Measurements from ENCODE around the gene WWC2.

The WWC2 gene

GRCh38 chr4:183360161-183360919 is 261.3 kb downstream of the WWC2 start:
- Histone ChIP-seq H3K27ac (no peak overlapping the region), H3K9ac (ENCODE audit: insufficient read length) (no peak overlapping the region), H3K9me3 (ENCODE audit: low read depth, low read length) (no peaks in the 10 kb centered on the region), H3K4me3 (no peak overlapping the region), H3K36me3 (ENCODE audit: insufficient read depth, low read length) (no peaks in the 10 kb centered on the region)
- DNase-seq (ENCODE audit: low read depth, low spot score) = no peak
- no peak for TF ChIP-seq FOXP2 (optimal IDR thresholded peaks at IDR 0.05; ENCODE audit: control extremely low read depth, extremely low read length, insufficient read depth)

- no peak for DNase-seq (ENCODE audit: low read depth, low spot score)
Measured at GRCh38 chr4:183362036-183362435, 263.0 kb downstream of the WWC2 start.

GRCh38 chr4:183362916-183363542 is 264.0 kb downstream of the WWC2 start:
- Histone ChIP-seq H3K36me3 (ENCODE audit: insufficient read depth, low read length) (no peaks in the 10 kb centered on the region), H3K9me3 (ENCODE audit: low read depth, low read length) (no peaks in the 10 kb centered on the region), H3K4me3 (no peak overlapping the region), H3K27ac (no peak overlapping the region), H3K9ac (ENCODE audit: insufficient read length) (no peak overlapping the region)
- TF ChIP-seq EZH2 (IDR thresholded peaks at IDR 0.05) (no peak), FOXP2 (optimal IDR thresholded peaks at IDR 0.05; ENCODE audit: control extremely low read depth, extremely low read length, insufficient read depth) (no peak), POLR2AphosphoS5 (IDR thresholded peaks at IDR 0.05; ENCODE audit: borderline replicate concordance, low read depth, low read length) (no peak)
- peak; percentile 0 for DNase-seq (ENCODE audit: low read depth, low spot score)

More at GRCh38 chr4:183362036-183362435, 263.0 kb downstream of the WWC2 start:
- TF ChIP-seq EZH2 (IDR thresholded peaks at IDR 0.05) = no peak
- Histone ChIP-seq H3K4me3 (no peak overlapping the region), H3K36me3 (ENCODE audit: insufficient read depth, low read length) (no peaks in the 10 kb centered on the region), H3K9me3 (ENCODE audit: low read depth, low read length) (no peaks in the 10 kb centered on the region), H3K27ac (no peak overlapping the region), H3K9ac (ENCODE audit: insufficient read length) (no peak overlapping the region)

GRCh38 chr4:183364025-183364424 is 265.0 kb downstream of the WWC2 start:
- H3K4me3 ChIP-seq = no peak overlapping the region
- no peak for DNase-seq (ENCODE audit: low read depth, low spot score)
- no peak for TF ChIP-seq EZH2 (IDR thresholded peaks at IDR 0.05)
- TF ChIP-seq POLR2AphosphoS5 (IDR thresholded peaks at IDR 0.05; ENCODE audit: borderline replicate concordance, low read depth, low read length) = no peak
- TF ChIP-seq FOXP2 (optimal IDR thresholded peaks at IDR 0.05; ENCODE audit: control extremely low read depth, extremely low read length, insufficient read depth) = no peak
- no peaks in the 10 kb centered on the region for H3K36me3 ChIP-seq (ENCODE audit: insufficient read depth, low read length)
- no peaks in the 10 kb centered on the region for H3K9me3 ChIP-seq (ENCODE audit: low read depth, low read length)
- no peak overlapping the region for H3K9ac ChIP-seq (ENCODE audit: insufficient read length)
- H3K27ac ChIP-seq = no peak overlapping the region

GRCh38 chr4:183366206-183366835 is 267.3 kb downstream of the WWC2 start:
- Histone ChIP-seq H3K4me3 (no peak overlapping the region), H3K36me3 (ENCODE audit: insufficient read depth, low read length) (no peaks in the 10 kb centered on the region), H3K27ac (no peak overlapping the region), H3K9ac (ENCODE audit: insufficient read length) (no peak overlapping the region), H3K9me3 (ENCODE audit: low read depth, low read length) (no peaks in the 10 kb centered on the region)
- no peak for TF ChIP-seq EZH2 (IDR thresholded peaks at IDR 0.05)
- TF ChIP-seq FOXP2 (optimal IDR thresholded peaks at IDR 0.05; ENCODE audit: control extremely low read depth, extremely low read length, insufficient read depth) = no peak
- TF ChIP-seq POLR2AphosphoS5 (IDR thresholded peaks at IDR 0.05; ENCODE audit: borderline replicate concordance, low read depth, low read length) = no peak
- DNase-seq (ENCODE audit: low read depth, low spot score) = no peak

- no peak for DNase-seq (ENCODE audit: low read depth, low spot score)
- Histone ChIP-seq H3K36me3 (ENCODE audit: insufficient read depth, low read length) (no peaks in the 10 kb centered on the region), H3K9ac (ENCODE audit: insufficient read length) (no peak overlapping the region), H3K9me3 (ENCODE audit: low read depth, low read length) (no peaks in the 10 kb centered on the region), H3K27ac (no peak overlapping the region), H3K4me3 (no peak overlapping the region)
- TF ChIP-seq FOXP2 (optimal IDR thresholded peaks at IDR 0.05; ENCODE audit: control extremely low read depth, extremely low read length, insufficient read depth) = no peak
- no peak for TF ChIP-seq POLR2AphosphoS5 (IDR thresholded peaks at IDR 0.05; ENCODE audit: borderline replicate concordance, low read depth, low read length)
- no peak for TF ChIP-seq EZH2 (IDR thresholded peaks at IDR 0.05)
Measured at GRCh38 chr4:183369073-183369472, 270.0 kb downstream of the WWC2 start.
